HG02885 (cell line): ENCODE results near the gene CAPZB.

Source experiments
- ATAC-seq: cut with Tn5 transposase; IDR thresholded peaks from one replicate; pipeline ENCODE4 v1.9.1; 2021; ENCODE audit warnings: mild to moderate bottlenecking; ENCODE audit not compliant: unreplicated experiment, poor library complexity

The CAPZB gene

GRCh38 chr1:19294638-19295037, 190.7 kb downstream of the CAPZB start:
- ATAC-seq: no peak

DNA sequence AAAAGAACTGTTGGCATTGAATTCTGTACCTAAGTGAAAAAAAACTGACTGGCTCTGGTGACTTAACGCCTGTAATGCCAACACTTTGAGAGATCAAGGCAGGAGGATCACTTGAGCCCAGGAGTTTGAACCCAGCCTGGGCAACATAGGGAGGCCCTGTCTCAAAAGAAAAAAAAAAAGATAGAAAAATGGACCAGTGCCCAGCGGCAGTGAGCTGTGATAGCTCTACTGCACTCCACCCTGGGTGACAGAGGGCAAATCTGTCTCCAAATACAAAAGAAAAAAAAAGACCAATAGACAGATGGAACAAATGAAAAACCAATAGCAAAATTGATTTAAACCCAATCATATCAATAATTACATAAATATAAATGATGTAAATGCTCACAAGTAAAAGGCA, 196.1 kb downstream of the CAPZB start:
- ATAC-seq: no peak
